Measurements from ENCODE around the gene SERPINE3. TPM values are rescaled to one million over a fixed set of nuclear protein-coding genes. Genes with fewer than 3 reads are reported as not detected.

Gene SERPINE3
- polyA plus RNA-seq, 1 donor (not counting 4 experiments of a cell fraction or from before 2014, with no cell fraction given) = not detected

GRCh38 chr13:51333826-51334225 lies 5.7 kb upstream of the SERPINE3 start:
- TF ChIP-seq EZH2 (IDR thresholded peaks at IDR 0.05; ENCODE audit: low read length) = no peak
- TF ChIP-seq CTCF (optimal IDR thresholded peaks at IDR 0.05 in 1 of 3, IDR thresholded peaks at IDR 0.05 in 1 of 3, conservative IDR thresholded peaks at IDR 0.05 in 1 of 3; ENCODE audit: extremely low read depth in 1 of 3, insufficient read depth in 2 of 3, low read length in 3 of 3) = no peak
- FAIRE-seq (no peak), DNase-seq (ENCODE audit: low read depth, low spot score) (no peak)
- Histone ChIP-seq H3K79me2 (ENCODE audit: control insufficient read depth, insufficient read depth, low read length) (no peaks in the 10 kb centered on the region), H3K4me3 (ENCODE audit: control insufficient read depth in 2 of 3, extremely low read depth in 1 of 3, insufficient read depth in 2 of 3, low read depth in 1 of 3, low read length in 3 of 3) (no peak overlapping the region), H3K27me3 (ENCODE audit: control insufficient read depth, extremely low read depth, insufficient read depth, low read length) (no peaks in the 10 kb centered on the region), H3K36me3 (ENCODE audit: control insufficient read depth in 2 of 2, extremely low read depth in 1 of 2, insufficient read depth in 2 of 2, low read length in 2 of 2) (no peaks in the 10 kb centered on the region), H2AFZ (ENCODE audit: control insufficient read depth, low read length) (no peak overlapping the region), H4K20me1 (ENCODE audit: control insufficient read depth, extremely low read depth, insufficient read depth, low read length) (no peaks in the 10 kb centered on the region), H3K4me2 (ENCODE audit: control insufficient read depth, extremely low read depth, insufficient read depth, low read depth, low read length) (no peak overlapping the region), H3K27ac (ENCODE audit: control insufficient read depth, insufficient read depth, low read length) (no peak overlapping the region), H3K9ac (ENCODE audit: control insufficient read depth, extremely low read depth, insufficient read depth, low read length) (no peak overlapping the region), H3K9me3 (ENCODE audit: control insufficient read depth, low read depth, low read length) (no peaks in the 10 kb centered on the region), H3K4me1 (ENCODE audit: control insufficient read depth, extremely low read depth, insufficient read depth, low read length) (no peaks in the 10 kb centered on the region), H3K9me1 (ENCODE audit: control insufficient read depth, extremely low read depth, insufficient read depth, low read length) (no peaks in the 10 kb centered on the region)
- dilution Hi-C loops (cut with MboI; ENCODE audit: extremely low pct_ligation_motif_present, low sequenced_read_pairs) = no loop called here

DNA sequence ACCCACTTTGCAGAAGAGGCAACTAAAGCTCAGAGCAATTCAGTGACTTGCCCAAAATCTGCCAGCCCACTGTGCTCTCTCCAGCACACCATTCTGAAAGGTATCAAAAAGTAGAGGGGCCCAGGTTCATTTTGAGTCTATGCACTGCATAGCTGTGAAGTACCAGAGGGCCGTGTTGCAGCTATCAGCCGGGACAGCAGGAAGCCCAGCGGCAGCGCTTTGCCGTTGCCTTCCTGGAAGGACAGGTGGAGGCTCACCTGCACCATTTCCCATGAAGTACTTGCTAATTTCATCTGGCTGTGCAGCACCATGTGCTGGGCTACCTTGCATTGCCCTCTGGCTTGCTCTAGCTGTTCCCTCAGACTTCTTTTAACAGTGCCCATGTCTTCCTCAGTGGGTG lies 2.7 kb upstream of the SERPINE3 start:
- TF ChIP-seq EZH2 (IDR thresholded peaks at IDR 0.05; ENCODE audit: low read length) = no peak
- no peak for TF ChIP-seq CTCF (optimal IDR thresholded peaks at IDR 0.05 in 1 of 3, IDR thresholded peaks at IDR 0.05 in 1 of 3, conservative IDR thresholded peaks at IDR 0.05 in 1 of 3; ENCODE audit: extremely low read depth in 1 of 3, insufficient read depth in 2 of 3, low read length in 3 of 3)
- no peak for FAIRE-seq
- H3K4me2 ChIP-seq (ENCODE audit: control insufficient read depth, extremely low read depth, insufficient read depth, low read depth, low read length) = no peak overlapping the region

More for the DNA sequence above, 2.7 kb upstream of the SERPINE3 start:
- Histone ChIP-seq H3K9ac (ENCODE audit: control insufficient read depth, extremely low read depth, insufficient read depth, low read length) (no peak overlapping the region), H3K4me1 (ENCODE audit: control insufficient read depth, extremely low read depth, insufficient read depth, low read length) (no peaks in the 10 kb centered on the region), H4K20me1 (ENCODE audit: control insufficient read depth, extremely low read depth, insufficient read depth, low read length) (no peaks in the 10 kb centered on the region), H3K79me2 (ENCODE audit: control insufficient read depth, insufficient read depth, low read length) (no peaks in the 10 kb centered on the region), H3K36me3 (ENCODE audit: control insufficient read depth in 2 of 2, extremely low read depth in 1 of 2, insufficient read depth in 2 of 2, low read length in 2 of 2) (no peaks in the 10 kb centered on the region), H3K9me3 (ENCODE audit: control insufficient read depth, low read depth, low read length) (no peaks in the 10 kb centered on the region), H3K27ac (ENCODE audit: control insufficient read depth, insufficient read depth, low read length) (no peak overlapping the region), H3K27me3 (ENCODE audit: control insufficient read depth, extremely low read depth, insufficient read depth, low read length) (no peaks in the 10 kb centered on the region), H3K4me3 (ENCODE audit: control insufficient read depth in 2 of 3, extremely low read depth in 1 of 3, insufficient read depth in 2 of 3, low read depth in 1 of 3, low read length in 3 of 3) (no peak overlapping the region), H2AFZ (ENCODE audit: control insufficient read depth, low read length) (no peak overlapping the region), H3K9me1 (ENCODE audit: control insufficient read depth, extremely low read depth, insufficient read depth, low read length) (no peaks in the 10 kb centered on the region)
- dilution Hi-C loops (cut with MboI; ENCODE audit: extremely low pct_ligation_motif_present, low sequenced_read_pairs) = no loop called here
- no peak for DNase-seq (ENCODE audit: low read depth, low spot score)
